Measurements from ENCODE around the gene MSANTD7. TPM values are rescaled to one million over a fixed set of nuclear protein-coding genes. Genes with fewer than 3 reads are reported as not detected.
A peak's percentile ranks its signal among the peaks of the same experiment; 100 is the strongest.

The MSANTD7 gene
- total RNA-seq, 1 donor from 2014 or later: 17.1 TPM

- Mint-ChIP-seq H3K9me3 (no peaks in the 10 kb centered on the region), H3K27me3 (ENCODE audit: low read depth) (peaks cover 18% of the 10 kb centered on the region), H3K27ac (no peak overlapping the region), H3K4me1 (peaks cover 16% of the 10 kb centered on the region), H3K4me3 (no peak overlapping the region), H3K36me3 (peaks cover 5% of the 10 kb centered on the region)
- DNase-seq (ENCODE audit: low spot score in 2 of 2, unreplicated experiment in 2 of 2): no peak
- TF ChIP-seq CTCF (IDR thresholded peaks at IDR 0.05; ENCODE audit: unreplicated experiment): no peak
These were observed 5.0 kb upstream of the MSANTD7 start for GRCh38 chr10:14833106-14833505.

GRCh38 chr10:14836208-14836607 is 1.9 kb upstream of the MSANTD7 start:
- peaks cover 28% of the 10 kb centered on the region for H3K4me1 Mint-ChIP-seq
- no peak for DNase-seq (ENCODE audit: low spot score in 2 of 2, unreplicated experiment in 2 of 2)
- peaks cover 9% of the 10 kb centered on the region for H3K36me3 Mint-ChIP-seq
- peak overlapping the region; percentile 39 for H3K27ac Mint-ChIP-seq
- H3K9me3 Mint-ChIP-seq: no peaks in the 10 kb centered on the region
- no peak for TF ChIP-seq CTCF (IDR thresholded peaks at IDR 0.05; ENCODE audit: unreplicated experiment)
- H3K27me3 Mint-ChIP-seq (ENCODE audit: low read depth): peaks cover 6% of the 10 kb centered on the region
- H3K4me3 Mint-ChIP-seq: no peak overlapping the region

GRCh38 chr10:14837003-14837756 is 926 bp upstream of the MSANTD7 start:
- Mint-ChIP-seq H3K36me3 (peaks cover 16% of the 10 kb centered on the region), H3K4me3 (peak overlapping the region; percentile 92), H3K27me3 (ENCODE audit: low read depth) (peaks cover 2% of the 10 kb centered on the region), H3K9me3 (no peaks in the 10 kb centered on the region), H3K27ac (peak overlapping the region; percentile 99), H3K4me1 (peaks cover 28% of the 10 kb centered on the region)
- no peak for TF ChIP-seq CTCF (IDR thresholded peaks at IDR 0.05; ENCODE audit: unreplicated experiment)
- DNase-seq (ENCODE audit: low spot score in 2 of 2, unreplicated experiment in 2 of 2): no peak

GRCh38 chr10:14838582-14839304 is 637 bp downstream of the MSANTD7 start:
- Mint-ChIP-seq H3K36me3 (peaks cover 23% of the 10 kb centered on the region), H3K27ac (peak overlapping the region; percentile 99), H3K4me1 (peaks cover 28% of the 10 kb centered on the region), H3K4me3 (peak overlapping the region; percentile 92), H3K9me3 (no peaks in the 10 kb centered on the region), H3K27me3 (ENCODE audit: low read depth) (no peaks in the 10 kb centered on the region)
- no peak for TF ChIP-seq CTCF (IDR thresholded peaks at IDR 0.05; ENCODE audit: unreplicated experiment)
- peak; percentile 43 to 73 for DNase-seq (ENCODE audit: low spot score in 2 of 2, unreplicated experiment in 2 of 2)

GRCh38 chr10:14839305-14839695 is 1.2 kb downstream of the MSANTD7 start:
- H3K27ac Mint-ChIP-seq: peak overlapping the region; percentile 96
- peaks cover 28% of the 10 kb centered on the region for H3K4me1 Mint-ChIP-seq
- H3K36me3 Mint-ChIP-seq: peaks cover 24% of the 10 kb centered on the region
- DNase-seq (ENCODE audit: low spot score in 2 of 2, unreplicated experiment in 2 of 2): no peak
- TF ChIP-seq CTCF (IDR thresholded peaks at IDR 0.05; ENCODE audit: unreplicated experiment): no peak
- no peaks in the 10 kb centered on the region for H3K27me3 Mint-ChIP-seq (ENCODE audit: low read depth)
- no peaks in the 10 kb centered on the region for H3K9me3 Mint-ChIP-seq
- H3K4me3 Mint-ChIP-seq: peak overlapping the region; percentile 92
